ENCODE data around the gene SLC6A6. TPM values are rescaled to one million over a fixed set of nuclear protein-coding genes. Genes with fewer than 3 reads are reported as not detected.

Gene SLC6A6
- total RNA-seq, 1 donor = 33.2 TPM

- no peak overlapping the region for H3K4me3 ChIP-seq (ENCODE audit: low read depth, low read length)
- DNase-seq (ENCODE audit: low read depth) = no peak
- TF ChIP-seq, protein P1, sequence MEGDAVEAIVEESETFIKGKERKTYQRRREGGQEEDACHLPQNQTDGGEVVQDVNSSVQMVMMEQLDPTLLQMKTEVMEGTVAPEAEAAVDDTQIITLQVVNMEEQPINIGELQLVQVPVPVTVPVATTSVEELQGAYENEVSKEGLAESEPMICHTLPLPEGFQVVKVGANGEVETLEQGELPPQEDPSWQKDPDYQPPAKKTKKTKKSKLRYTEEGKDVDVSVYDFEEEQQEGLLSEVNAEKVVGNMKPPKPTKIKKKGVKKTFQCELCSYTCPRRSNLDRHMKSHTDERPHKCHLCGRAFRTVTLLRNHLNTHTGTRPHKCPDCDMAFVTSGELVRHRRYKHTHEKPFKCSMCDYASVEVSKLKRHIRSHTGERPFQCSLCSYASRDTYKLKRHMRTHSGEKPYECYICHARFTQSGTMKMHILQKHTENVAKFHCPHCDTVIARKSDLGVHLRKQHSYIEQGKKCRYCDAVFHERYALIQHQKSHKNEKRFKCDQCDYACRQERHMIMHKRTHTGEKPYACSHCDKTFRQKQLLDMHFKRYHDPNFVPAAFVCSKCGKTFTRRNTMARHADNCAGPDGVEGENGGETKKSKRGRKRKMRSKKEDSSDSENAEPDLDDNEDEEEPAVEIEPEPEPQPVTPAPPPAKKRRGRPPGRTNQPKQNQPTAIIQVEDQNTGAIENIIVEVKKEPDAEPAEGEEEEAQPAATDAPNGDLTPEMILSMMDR (IDR thresholded peaks at IDR 0.05; ENCODE audit: insufficient read depth, low read depth, low read length) = no peak
Measured at GRCh38 chr3:14410106-14410502, 7.7 kb downstream of the SLC6A6 start.

GRCh38 chr3:14410503-14411165 is 8.2 kb downstream of the SLC6A6 start:
- DNase-seq (ENCODE audit: low read depth) = peak; percentile 81
- no peak overlapping the region for H3K4me3 ChIP-seq (ENCODE audit: low read depth, low read length)
- TF ChIP-seq, protein P1 (IDR thresholded peaks at IDR 0.05; ENCODE audit: insufficient read depth, low read depth, low read length) = no peak

GRCh38 chr3:14411166-14411526 is 8.7 kb downstream of the SLC6A6 start:
- no peak for DNase-seq (ENCODE audit: low read depth)
- TF ChIP-seq, protein P1 (IDR thresholded peaks at IDR 0.05; ENCODE audit: insufficient read depth, low read depth, low read length) = no peak
- no peak overlapping the region for H3K4me3 ChIP-seq (ENCODE audit: low read depth, low read length)

DNA sequence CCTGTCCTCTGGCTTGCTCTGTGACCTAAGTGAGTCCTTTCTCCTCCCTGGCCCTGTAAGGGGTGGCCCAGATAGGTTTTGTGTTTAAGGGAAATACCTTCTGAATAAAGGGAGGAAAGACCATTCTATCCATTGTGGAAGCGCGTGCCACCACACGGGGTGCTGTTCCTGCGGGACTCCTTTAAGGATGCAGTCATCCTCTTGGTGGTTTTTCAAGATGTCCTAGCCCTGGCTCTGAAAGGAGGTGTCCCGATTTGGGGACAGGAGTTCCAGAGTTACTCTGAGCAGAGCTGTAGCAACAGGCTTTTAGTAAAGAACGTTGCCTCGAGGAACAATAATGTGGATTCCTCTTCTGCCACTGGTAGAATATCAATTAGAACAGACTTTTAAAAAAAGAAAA is 9.6 kb downstream of the SLC6A6 start:
- DNase-seq (ENCODE audit: low read depth) = no peak
- TF ChIP-seq, protein P1 (IDR thresholded peaks at IDR 0.05; ENCODE audit: insufficient read depth, low read depth, low read length) = peak; percentile 31
- no peak overlapping the region for H3K4me3 ChIP-seq (ENCODE audit: low read depth, low read length)

GRCh38 chr3:14412831-14413380 is 10.5 kb downstream of the SLC6A6 start:
- H3K4me3 ChIP-seq (ENCODE audit: low read depth, low read length) = no peak overlapping the region
- peak; percentile 54 for DNase-seq (ENCODE audit: low read depth)
- TF ChIP-seq, protein P1 (IDR thresholded peaks at IDR 0.05; ENCODE audit: insufficient read depth, low read depth, low read length) = no peak

DNA sequence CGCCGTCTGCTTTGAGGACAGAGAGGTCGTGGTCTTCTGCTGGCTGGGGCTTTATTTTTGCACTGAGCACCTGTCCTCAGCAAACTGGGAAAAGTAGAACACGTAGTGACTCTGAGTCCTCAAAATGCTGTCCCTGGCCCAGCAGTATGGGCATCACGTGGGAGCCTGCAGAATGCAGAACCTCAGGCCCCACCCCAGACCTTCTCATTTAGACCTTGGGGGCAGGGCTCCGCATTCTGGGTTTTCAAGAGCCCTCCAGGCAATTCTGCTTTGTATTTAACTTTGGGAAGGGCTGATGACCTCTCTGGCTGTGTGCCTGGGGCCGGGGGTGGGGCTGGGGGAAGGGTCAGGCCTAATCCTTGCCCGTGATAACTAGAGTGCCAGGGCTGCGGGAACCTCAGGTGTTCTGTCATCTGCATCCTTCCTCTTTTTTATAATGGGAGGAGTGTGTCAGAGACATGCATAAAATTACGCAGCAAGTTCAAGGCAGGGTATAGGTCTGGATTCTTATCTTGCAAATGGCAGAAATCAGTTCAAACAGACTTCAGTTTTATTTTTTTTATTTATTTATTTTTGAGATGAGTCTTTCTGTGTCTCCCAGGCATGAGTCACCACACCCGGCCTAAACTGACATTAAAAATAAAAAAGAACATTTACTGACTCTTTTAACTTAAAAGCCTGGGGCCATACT is 11.1 kb downstream of the SLC6A6 start:
- no peak overlapping the region for H3K4me3 ChIP-seq (ENCODE audit: low read depth, low read length)
- DNase-seq (ENCODE audit: low read depth) = peak; percentile 64
- TF ChIP-seq, protein P1 (IDR thresholded peaks at IDR 0.05; ENCODE audit: insufficient read depth, low read depth, low read length) = no peak

Measured in fibroblast of villous mesenchyme (primary cell).